Sigmoid colon (tissue), 4 donors: Measurements from ENCODE around the gene ILKAP.

Experiments used
- EP300 ChIP-seq, 4 donors: sonication (generic); formaldehyde crosslinking; IDR thresholded peaks; one replicate each; pipeline ENCODE4 v1.6.1; 2017; ENCODE audit warnings: antibody characterized with exemption in 4 of 4
- POLR2A ChIP-seq, 2 donors: fragments of 450-650 bp; IDR thresholded peaks; one replicate each; pipeline ENCODE4 v1.6.1; 2016; ENCODE audit warnings: antibody characterized with exemption in 2 of 2, mild to moderate bottlenecking in 2 of 2, moderate library complexity in 2 of 2
- POLR2AphosphoS5 ChIP-seq, 4 donors: sonication (generic); formaldehyde crosslinking; IDR thresholded peaks; one replicate each; pipeline ENCODE4 v1.6.1; 2017; ENCODE audit warnings: antibody characterized with exemption in 4 of 4
- TF ChIP-seq, protein P1 (sequence below), 4 experiments: fragments of 450-650 bp in 3 of 4; fragments of 200-600 bp in 1 of 4; IDR thresholded peaks; one replicate each; pipeline ENCODE4 v1.5.1; 2016 to 2019; ENCODE audit warnings: antibody characterized with exemption in 4 of 4, mild to moderate bottlenecking in 3 of 4, moderate library complexity in 2 of 4

- TF ChIP-seq, protein P1, sequence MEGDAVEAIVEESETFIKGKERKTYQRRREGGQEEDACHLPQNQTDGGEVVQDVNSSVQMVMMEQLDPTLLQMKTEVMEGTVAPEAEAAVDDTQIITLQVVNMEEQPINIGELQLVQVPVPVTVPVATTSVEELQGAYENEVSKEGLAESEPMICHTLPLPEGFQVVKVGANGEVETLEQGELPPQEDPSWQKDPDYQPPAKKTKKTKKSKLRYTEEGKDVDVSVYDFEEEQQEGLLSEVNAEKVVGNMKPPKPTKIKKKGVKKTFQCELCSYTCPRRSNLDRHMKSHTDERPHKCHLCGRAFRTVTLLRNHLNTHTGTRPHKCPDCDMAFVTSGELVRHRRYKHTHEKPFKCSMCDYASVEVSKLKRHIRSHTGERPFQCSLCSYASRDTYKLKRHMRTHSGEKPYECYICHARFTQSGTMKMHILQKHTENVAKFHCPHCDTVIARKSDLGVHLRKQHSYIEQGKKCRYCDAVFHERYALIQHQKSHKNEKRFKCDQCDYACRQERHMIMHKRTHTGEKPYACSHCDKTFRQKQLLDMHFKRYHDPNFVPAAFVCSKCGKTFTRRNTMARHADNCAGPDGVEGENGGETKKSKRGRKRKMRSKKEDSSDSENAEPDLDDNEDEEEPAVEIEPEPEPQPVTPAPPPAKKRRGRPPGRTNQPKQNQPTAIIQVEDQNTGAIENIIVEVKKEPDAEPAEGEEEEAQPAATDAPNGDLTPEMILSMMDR (IDR thresholded peaks at IDR 0.05) = no peak
- TF ChIP-seq POLR2AphosphoS5 (IDR thresholded peaks at IDR 0.05) = no peak
- no peak for TF ChIP-seq POLR2A (IDR thresholded peaks at IDR 0.05)
- TF ChIP-seq EP300 (IDR thresholded peaks at IDR 0.05) = no peak
These were observed 23.4 kb upstream of the ILKAP start for GRCh38 chr2:238226698-238227586.
